ENCODE measurements around the gene CAMK1G.

- TF ChIP-seq RARB (CRISPR knock-in tag; IDR thresholded peaks at IDR 0.05) (no peak), TCF4 (CRISPR knock-in tag; IDR thresholded peaks at IDR 0.05; ENCODE audit: borderline replicate concordance) (no peak), ZNF70 (CRISPR knock-in tag; IDR thresholded peaks at IDR 0.05) (no peak), ZNF8 (CRISPR knock-in tag; IDR thresholded peaks at IDR 0.05) (no peak), ARNTL (CRISPR knock-in tag; IDR thresholded peaks at IDR 0.05; ENCODE audit: borderline replicate concordance, low read depth) (no peak), TOX (CRISPR knock-in tag; IDR thresholded peaks at IDR 0.05; ENCODE audit: borderline replicate concordance) (no peak), ESRRG (CRISPR knock-in tag; IDR thresholded peaks at IDR 0.05) (no peak), PATZ1 (CRISPR knock-in tag; IDR thresholded peaks at IDR 0.05; ENCODE audit: borderline replicate concordance) (no peak), CSRNP3 (CRISPR knock-in tag; IDR thresholded peaks at IDR 0.05) (no peak), ZFP3 (CRISPR knock-in tag; IDR thresholded peaks at IDR 0.05) (no peak), GLIS3 (CRISPR knock-in tag; IDR thresholded peaks at IDR 0.05) (no peak), ZNF565 (CRISPR knock-in tag; conservative IDR thresholded peaks at IDR 0.05; ENCODE audit: low read depth) (no peak), ZFP30 (CRISPR knock-in tag; IDR thresholded peaks at IDR 0.05) (no peak)
- TF ChIP-seq, protein P1, sequence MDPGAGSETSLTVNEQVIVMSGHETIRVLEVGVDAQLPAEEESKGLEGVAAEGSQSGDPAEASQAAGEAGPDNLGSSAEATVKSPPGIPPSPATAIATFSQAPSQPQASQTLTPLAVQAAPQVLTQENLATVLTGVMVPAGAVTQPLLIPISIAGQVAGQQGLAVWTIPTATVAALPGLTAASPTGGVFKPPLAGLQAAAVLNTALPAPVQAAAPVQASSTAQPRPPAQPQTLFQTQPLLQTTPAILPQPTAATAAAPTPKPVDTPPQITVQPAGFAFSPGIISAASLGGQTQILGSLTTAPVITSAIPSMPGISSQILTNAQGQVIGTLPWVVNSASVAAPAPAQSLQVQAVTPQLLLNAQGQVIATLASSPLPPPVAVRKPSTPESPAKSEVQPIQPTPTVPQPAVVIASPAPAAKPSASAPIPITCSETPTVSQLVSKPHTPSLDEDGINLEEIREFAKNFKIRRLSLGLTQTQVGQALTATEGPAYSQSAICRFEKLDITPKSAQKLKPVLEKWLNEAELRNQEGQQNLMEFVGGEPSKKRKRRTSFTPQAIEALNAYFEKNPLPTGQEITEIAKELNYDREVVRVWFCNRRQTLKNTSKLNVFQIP (CRISPR knock-in tag; IDR thresholded peaks at IDR 0.05; ENCODE audit: borderline replicate concordance, low read depth), result no peak
These were observed 6.3 kb downstream of the CAMK1G start for GRCh38 chr1:209589863-209590262.

Data from SK-N-SH treated with all-trans-retinoic acid at 6 μM for 48 hours (cell line).